SK-MEL-5 (cell line): ENCODE results near the gene CRYBG3. TPM values are rescaled to one million over a fixed set of nuclear protein-coding genes. Genes with fewer than 3 reads are reported as not detected.

Source experiments
- DNase-seq: peaks from one replicate; pipeline ENCODE4 v3.0.0-alpha.2; 2016; ENCODE audit warnings: low read depth, low spot score
- in situ Hi-C: cut with HindIII; loops from 2 replicates; pipeline ENCODE4 v1.10.0; 2016; ENCODE audit warnings: low sequenced_read_pairs, high pct_unique_total_duplicates, low pct_unique_long_range_greater_than_20kb
- total RNA-seq: library from RNA; depleted of rRNA; stranded (reverse); fragments of >200 nt; shearing (Covaris generic); gene quantifications from 2 replicates; pipeline ENCODE4 v1.2.3, GENCODE V29; 2014

The CRYBG3 gene
- total RNA-seq, 1 experiment from 2014 or later = 14.2 TPM

GRCh38 chr3:97952872-97953271, 131.1 kb downstream of the CRYBG3 start:
- in situ Hi-C loops = no loop called here
- no peak for DNase-seq

GRCh38 chr3:97954228-97954827, 132.5 kb downstream of the CRYBG3 start:
- peak; percentile 22 for DNase-seq
- in situ Hi-C loops = no loop called here

DNA sequence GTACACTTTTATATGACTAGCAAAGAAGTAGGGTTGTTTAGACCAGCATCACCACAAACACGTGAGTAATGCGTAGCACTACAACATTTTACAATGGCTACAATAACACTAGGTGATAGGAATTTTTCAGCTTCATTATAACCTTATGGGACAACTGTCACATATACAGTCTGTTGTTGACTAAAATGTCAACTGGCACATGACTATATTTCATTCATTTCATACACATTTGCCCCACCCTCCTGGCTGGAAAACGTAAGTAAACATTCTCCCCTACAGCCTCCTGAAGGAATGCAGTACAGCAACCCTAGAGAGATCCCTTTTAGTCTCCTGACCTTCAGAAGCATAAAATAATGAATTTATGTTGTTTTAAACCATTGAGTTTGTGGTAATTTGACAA, 134.2 kb downstream of the CRYBG3 start:
- in situ Hi-C loops = no loop called here
- no peak for DNase-seq

GRCh38 chr3:97957617-97958311, 136.0 kb downstream of the CRYBG3 start:
- DNase-seq = no peak
- in situ Hi-C loops = no loop called here

GRCh38 chr3:97958396-97958795, 136.6 kb downstream of the CRYBG3 start:
- DNase-seq = no peak
- in situ Hi-C loops = no loop called here

- DNase-seq = no peak
- in situ Hi-C loops = no loop called here
Measured at GRCh38 chr3:97958796-97959195, 137.0 kb downstream of the CRYBG3 start.

- DNase-seq = no peak
- in situ Hi-C loops = no loop called here
Measured at GRCh38 chr3:97959872-97960271, 138.1 kb downstream of the CRYBG3 start.

- in situ Hi-C loops = no loop called here
- no peak for DNase-seq
Measured at GRCh38 chr3:97960551-97960950, 138.7 kb downstream of the CRYBG3 start.

DNA sequence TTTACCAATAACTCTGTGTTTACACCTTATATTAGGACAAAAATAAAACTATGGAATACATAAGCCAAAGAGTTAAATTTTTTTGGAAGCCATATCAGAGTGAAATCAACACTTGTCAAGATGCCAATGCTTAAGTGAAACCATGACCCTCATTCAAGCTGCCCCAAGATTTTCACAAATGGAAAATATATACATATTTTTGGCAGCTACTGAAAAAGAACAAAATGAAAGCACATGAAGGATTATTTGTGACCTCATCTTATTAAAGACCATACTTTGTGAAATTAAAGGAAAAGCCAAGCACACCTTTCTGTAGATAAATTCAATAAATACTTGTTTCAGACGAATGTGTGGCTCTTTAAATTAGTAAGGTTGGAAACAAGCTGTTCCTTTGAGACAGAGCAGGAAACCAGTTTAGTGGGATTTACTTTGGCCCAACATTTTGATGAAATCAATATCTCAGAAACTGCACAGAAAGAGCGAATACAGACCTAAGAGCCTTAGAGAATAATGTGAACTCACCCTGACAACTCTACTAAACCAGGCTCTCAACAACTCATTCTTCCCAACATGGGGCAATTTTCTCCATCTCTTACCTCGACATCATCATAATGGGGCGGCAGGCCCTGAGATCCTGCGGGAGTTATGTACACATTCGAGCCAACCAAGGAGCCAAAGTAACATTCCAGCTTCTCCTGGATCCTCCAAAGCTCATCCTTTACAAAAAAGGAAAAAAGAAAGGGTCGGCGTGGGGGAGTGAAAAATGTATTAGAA, 139.4 kb downstream of the CRYBG3 start:
- in situ Hi-C loops = no loop called here
- DNase-seq = no peak

DNA sequence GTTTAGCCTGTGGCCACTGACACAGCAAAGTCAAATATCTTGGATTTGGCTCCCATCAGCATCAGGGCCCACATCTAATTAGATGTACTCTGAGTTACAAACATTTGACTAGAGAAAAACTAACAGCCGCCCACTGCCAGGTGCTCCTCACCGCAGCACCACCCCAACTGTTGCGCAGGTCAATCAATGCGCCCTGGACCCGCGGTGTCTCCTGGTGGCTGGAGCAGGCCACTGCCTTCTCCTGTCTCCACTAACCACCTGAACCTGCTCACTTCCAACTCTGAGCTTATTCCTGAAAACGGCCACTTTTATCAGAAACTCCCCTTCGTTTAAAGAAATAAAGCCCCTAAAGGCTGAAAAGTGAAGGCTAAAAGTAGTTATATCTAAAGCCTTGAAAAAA, 146.2 kb downstream of the CRYBG3 start:
- DNase-seq = no peak
- in situ Hi-C loops = no loop called here

GRCh38 chr3:97968376-97968775, 146.6 kb downstream of the CRYBG3 start:
- in situ Hi-C loops = no loop called here
- no peak for DNase-seq

- in situ Hi-C loops = no loop called here
- no peak for DNase-seq
Measured at GRCh38 chr3:97969541-97969940, 147.7 kb downstream of the CRYBG3 start.

- DNase-seq = no peak
- in situ Hi-C loops = no loop called here
Measured at GRCh38 chr3:97970156-97970555, 148.3 kb downstream of the CRYBG3 start.

DNA sequence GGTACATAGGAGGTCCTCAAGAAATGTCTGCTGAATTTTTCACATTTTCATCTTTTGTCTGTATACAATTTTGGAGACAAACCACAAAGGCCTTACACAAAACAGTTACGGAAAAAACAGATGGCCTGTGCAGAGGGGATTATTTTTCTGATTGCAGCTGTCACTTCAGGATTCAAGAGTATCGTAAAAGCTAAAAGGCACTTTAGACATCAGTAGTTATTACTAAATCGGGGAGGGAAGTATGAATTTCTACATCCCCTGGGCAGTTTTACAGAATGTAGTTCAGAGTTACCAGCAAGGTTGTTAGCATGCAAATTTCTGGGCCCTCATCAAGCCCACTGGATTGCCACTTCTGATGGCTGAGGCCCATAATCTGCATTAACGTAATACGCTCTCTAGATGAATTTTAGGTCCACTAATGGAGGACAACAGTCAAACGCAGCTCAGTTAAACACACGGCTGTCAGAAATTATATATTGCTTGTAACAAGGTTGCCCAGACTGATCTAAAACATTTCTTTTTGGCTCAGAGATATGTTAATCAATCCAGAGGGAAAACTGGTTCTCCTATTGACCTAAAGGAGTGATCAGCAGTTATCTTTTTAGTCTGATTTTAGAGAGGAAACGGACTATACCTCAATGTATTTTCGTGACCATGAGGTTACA, 149.3 kb downstream of the CRYBG3 start:
- no peak for DNase-seq
- in situ Hi-C loops = no loop called here

DNA sequence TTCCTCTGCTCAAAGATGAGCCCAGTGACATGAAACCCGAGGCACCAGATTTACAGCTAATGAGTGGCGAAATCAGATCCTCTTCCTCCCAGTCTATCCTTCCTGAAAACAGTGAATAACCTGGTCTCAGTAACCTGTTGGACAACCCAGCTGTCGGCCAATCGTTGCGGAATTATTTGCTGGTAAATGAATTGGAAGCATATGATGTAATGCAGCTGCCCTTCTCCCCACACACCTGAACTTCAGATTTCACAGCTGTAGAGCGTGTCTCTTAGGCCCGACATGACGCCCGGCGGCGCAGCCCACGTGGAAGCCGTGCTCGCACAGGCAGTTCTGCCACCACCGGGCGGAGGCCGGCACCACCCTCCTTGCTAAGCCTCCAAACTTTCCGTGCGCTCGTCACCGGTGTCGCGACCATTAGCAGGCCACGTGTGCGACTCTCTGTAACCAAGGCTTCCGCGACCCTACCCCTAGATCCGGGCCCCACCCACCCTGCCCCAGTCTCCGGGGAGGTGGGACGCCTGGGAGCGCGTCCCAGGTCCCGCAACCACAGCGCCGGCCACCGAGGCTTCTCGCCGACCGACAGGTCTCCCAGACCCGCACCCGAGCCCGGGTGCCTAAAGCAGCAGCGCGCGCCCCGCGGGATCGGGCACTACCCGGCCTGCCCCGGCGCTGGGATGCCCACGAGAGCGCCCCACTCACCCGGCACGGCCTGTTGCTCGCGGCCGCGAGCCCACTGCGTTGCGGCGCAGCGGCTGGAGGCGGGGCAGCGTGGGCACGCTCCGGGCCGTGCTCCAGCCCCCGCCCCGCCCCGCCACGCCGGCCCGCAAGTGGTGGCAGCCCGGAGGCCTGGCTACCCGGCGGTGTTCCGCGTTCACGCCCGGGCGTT, 150.1 kb downstream of the CRYBG3 start, which contains the start of gene RIOX2:
Gene RIOX2 (minus strand): TSS at position 753 of the 889 bp plus-strand sequence. CDS start 4,838 bp downstream, outside the sequence.
- peak; percentile 68 for DNase-seq
- in situ Hi-C loops = no loop called here

DNA sequence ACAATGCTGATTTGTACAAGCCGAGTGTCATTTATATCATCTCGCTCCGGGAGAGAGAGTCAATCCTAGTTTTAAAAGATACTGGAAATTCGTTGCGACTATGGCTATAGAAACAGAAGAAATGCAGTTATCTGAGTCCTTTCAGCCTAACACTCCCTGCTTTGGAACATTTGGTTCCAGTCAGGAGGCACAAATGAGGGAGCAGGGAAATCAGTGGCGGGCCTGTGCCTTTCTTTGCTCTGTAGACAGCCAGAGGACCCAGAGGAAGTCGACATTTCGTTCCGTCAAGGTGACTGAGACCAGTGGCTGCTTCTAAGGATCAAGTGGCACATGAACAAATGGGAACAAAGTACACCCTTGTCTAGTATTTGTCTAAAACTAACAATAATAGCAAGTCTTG, 151.2 kb downstream of the CRYBG3 start:
- no peak for DNase-seq
- in situ Hi-C loops = no loop called here

DNA sequence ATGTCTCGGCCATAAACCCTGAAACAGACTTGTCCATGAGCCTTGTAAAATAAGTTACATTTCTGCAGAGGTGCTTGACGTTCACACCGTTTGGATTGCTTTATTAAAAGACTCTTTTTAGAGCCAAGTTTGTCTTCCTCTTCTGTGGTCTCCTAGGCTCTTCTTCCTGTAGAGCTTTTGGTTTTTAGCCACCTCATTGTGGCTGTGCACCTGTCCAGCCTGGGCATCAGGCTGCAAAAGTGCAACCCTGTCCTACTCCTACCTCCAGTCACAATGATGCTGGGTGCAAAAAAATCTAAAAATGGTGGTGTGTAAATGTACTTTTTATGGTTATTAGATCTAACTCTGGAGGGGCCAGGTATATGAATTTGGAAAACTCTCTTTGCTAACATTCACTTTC, 153.2 kb downstream of the CRYBG3 start:
- in situ Hi-C loops = no loop called here
- no peak for DNase-seq
